Stimulated activated CD4-positive, alpha-beta T cell treated with anti-CD3 and anti-CD28 coated beads, Interleukin-15, amount 100 ng/mL, for 48 hours (primary cell): ENCODE measurements around the gene EHD4.

Experiments
- DNase-seq, 2 donors: peaks; one replicate each; pipeline ENCODE4 v3.0.0-alpha.2; 2020; ENCODE audit warnings: low read depth in 2 of 2

EHD4 gene

DNA sequence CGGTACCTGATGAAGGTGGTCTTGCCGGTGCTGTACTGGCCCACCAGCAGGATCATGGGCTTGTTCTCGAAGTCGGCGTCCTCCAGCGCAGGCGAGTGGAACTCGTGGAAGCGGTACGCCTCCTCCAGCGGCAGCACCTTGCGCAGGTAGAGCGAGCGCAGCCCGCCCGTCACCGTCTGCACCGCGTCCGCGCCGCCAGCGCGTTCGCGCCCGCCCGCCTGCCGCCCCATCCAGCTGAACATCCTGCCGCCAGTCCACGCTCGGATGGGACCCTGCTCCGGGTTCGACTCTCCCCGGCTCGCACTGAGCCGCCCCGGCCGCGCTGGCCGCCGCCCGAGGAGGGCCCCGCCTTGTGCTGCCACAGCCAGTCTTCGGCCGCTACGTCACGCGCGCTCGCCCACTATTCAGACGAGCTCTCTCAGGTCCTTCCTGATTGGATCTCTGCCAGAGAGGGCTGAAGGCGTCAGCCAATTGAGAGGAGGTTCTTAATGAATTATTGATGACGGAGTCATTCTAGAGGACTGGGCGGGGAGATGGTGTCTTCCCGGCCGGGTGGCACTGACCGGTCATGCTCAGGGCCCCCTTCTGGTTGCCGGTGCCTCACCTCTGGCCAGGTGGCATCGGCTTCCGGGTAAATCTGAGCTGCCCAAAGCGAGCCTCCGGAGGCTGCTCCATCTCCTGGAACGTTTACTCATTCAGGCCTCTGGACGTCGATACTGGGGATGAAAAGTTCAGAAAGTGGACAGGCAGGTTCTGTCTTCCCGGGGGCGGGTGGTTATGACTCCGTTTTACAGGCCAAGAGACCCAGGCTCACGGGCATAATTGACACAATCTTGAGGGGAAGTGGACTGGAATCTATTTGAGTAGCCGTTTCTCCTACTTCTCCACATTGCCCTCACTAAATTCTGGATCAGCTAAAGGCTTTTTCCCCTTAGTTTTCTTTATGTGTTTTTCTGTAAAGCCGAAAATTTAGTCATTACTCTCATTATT is at the start of gene EHD4:
Gene EHD4 (minus strand): TSS at position 305 of the 990 bp plus-strand sequence. CDS start 63 bp downstream, at position 242.
- DNase-seq: peak; percentile 94

DNA sequence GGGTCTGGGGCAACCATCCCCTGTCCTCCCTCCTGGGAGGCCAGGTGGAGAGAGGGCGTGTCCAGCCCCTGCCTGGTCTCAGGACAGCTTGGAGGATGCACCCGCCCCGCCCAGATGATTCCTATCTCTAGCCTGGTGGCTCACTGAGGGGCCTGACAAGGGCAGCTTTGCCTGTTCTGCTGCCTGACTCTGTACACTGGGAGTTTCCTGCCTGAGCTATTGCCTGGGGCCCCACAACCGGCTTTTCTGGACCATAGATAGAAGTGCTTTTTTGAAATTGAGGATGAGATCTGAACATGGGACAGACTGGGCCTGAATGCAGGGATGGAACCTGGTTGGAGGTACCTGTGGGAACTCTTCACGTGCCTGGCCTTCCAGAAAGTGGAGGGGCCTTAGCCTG is 49.2 kb upstream of the EHD4 start:
- DNase-seq: no peak

DNA sequence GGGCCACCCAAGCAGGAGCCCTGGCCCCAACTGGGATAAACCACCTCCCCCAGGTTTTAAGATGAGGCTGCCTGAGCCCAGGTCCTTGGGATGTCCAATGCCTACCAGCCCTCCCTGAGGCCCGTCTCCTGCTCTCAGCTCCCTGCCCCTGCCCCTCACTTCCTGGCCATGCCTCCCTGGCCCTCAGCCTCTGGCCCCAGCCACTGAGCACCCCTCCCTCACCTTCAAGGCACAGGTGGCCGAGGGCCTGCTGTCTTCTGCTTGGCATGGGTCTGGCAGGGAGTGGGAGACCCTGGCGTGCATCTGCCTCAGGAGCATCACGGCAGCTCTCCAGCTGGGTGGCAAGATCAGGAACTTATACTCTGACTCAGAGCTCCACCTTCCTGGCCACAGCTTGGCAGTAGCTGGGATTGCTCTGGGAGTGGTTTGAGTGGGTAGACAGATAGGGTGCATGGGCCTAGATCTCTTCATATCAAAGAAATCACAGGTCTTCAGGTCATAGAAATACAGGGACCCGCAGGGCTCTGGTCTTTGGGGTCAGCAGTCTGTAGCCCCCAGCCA is 48.4 kb upstream of the EHD4 start, which contains the start of gene PLA2G4E:
Gene PLA2G4E (minus strand): TSS at position 330 of the 561 bp plus-strand sequence. CDS start 12 bp downstream, at position 318.
- DNase-seq: no peak

DNA sequence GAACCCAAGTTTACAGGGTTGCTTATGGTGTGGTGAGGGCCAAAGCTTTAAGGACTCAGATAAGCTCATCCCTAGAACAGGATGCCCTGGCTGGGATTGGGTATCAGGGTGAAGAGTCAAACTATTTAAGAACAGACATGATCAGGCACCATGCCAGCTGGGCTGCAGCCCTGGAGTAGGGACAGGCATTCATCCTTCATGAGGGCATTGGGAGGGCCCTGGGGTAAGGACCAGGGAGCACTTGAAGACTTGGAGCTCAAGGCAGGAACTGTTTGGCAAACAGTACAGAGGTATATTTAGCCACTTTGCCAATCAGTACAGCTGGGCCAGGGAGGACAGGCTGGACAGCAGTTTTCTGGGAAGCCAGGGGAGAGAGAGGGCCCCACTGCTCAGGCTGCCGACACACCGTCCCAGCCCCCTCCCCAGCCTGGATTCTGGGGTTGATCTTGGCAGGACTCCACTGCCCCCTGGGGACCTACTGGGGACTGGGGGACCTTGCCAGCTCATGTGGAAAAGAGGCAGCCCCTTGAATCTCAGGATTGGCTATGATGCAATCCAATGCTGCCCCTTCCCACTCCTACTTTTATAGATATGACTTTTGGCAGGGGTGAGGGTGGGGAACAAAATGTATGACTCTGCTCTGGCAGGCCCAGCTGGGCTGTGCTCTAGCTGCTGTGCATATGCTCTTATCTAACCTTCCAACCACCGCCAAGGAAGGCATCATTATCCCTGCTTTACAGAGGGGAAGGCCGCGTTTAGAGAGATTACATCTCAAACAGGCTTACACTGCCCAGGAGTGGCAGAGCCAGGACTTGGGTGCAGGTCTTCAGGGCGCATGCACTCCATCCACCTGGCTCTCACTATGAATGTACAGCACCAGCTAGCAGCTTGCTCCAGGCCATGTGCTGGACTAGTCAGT is 46.2 kb upstream of the EHD4 start:
- DNase-seq: no peak

DNA sequence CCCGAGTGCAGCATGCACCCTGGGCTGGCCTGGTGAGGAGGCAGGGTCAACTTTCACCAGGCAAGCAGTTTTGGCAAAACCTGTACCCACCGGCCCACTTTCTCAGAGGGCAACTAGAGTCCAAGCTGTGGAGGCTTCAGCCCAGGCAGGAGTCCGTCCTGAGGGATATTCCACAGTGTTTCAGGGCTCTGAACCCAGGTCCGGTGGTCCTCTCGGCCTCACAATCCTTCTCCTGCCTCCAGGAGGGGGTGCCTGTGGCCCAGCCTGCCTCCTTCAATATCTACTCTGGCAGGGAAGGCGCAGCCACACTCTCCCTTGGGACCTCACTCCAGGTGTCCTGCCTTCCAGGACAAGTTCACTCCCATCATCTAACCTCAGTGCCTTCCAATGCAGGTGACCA is 44.6 kb upstream of the EHD4 start:
- DNase-seq: no peak

DNA sequence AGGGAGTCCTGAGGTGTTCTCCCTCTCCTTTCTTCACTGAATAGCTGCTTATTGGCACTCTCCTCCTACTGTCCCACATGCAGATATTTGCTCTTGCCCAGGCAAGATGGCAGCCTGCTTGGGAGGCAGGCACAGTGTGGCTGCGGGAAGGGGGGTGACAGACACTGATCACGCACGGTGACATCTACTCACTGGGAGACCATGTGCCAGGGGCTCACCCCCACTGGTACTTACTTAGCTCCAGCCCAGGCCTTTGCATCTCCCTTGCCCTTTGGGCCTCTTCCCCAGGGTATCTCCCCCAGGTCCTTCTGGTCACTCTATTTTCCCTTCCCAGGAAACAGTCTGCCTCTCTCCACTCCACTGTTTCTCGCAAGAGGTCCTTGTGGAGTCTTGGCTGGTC is 42.0 kb upstream of the EHD4 start:
- DNase-seq: no peak

DNA sequence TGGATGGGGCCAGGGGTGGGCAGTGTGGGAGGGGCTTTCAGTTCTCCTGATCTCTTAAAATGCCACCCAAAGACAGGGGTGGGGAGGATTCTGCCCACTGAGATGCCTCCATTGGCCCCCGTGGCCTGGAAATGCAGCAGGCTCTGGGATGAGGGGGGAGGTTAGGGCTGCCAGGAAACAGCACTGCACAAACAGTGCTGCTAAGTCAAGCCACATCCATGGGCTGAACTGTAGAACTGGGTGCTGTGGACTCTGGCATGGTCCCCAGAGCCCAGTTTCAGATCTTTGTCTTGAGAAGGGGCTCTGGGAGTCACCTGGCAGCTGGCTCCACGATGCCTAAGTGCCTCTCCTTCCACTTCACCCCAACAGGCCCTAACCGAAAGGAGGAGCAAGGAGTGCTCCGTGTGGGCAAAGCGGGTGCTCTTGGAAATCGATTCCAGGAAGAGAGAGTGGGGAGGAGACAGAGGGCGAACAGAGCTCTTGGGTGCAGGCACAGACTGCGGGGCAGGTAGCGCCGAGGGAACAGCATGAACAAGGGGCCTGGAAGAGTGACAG is 40.6 kb upstream of the EHD4 start:
- DNase-seq: no peak

DNA sequence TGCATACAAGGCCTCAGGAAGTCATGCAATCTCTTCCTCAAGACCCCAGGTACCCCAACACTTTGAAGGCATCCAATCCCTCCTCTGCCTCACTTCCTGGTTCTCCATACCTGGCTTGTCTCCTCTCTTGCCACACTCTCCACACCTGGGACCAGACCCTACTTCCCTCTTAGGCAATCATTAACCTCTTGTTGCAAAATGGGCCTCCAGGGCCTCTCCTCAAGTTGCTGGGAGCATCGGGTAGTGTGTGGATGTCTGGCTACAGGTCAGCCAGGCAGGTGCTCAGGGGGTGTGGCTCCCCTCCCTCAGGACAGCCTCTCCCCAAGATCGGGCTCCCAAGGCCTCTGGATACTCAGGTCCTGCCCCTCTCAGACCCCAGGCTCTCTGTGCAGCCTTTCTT is 39.9 kb upstream of the EHD4 start:
- no peak for DNase-seq

DNA sequence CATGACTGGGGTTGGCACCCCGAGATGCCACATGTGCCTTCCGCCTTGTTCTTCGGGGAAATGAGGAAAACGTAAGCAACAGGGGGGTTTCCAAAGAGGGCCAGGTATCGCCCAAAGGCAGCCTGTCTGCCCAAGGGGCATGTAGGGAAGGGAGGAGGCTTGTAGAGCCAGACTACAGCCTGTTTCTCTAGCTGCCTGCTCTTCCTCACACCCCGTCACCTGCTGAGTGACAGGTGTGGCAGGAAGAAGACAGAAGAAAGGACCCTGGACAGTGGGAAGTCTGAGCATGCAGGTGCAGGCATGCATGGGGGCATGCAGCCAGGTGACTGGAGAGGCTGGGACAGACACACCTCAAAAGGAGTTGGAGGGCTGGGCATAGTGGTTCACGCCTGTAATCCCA is 38.7 kb upstream of the EHD4 start:
- DNase-seq: no peak

DNA sequence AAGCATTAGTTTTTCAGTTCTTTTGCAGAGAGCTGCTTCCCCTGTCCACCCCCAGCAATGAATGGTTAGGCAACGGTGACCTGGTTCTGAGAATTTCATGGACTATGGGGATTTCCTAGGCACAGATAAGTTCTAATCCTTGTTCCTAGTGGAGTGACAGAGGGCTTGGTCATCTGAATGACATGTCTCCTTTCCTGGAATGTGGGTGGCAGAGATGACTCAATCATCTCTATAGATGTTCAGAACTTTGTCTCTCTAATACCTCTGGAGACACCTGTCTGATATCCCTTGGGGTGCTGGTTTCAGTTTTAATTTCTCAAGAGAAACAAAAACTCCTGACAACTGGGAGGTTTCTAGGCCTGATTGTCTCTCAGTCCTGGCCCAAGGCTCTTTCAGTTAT is 38.1 kb upstream of the EHD4 start:
- no peak for DNase-seq

DNA sequence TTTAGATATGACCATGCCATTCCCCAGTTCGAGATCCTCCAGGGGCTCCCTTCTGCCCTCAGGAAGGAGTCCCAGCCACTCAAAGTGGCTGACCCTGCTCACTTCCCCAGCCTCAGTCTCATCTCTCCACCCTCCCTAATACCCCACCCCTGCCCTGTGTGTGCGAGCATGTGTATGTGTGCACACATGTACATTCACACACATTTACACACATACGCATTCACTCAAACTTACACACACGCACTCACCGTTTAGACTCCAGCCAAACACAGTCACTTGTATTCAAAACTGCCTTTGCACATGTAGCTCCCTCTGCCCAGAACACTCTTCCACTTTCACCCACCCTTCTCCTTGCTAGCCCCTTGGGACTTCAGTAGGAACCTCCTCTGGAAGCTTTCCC is 37.1 kb upstream of the EHD4 start:
- DNase-seq: no peak

DNA sequence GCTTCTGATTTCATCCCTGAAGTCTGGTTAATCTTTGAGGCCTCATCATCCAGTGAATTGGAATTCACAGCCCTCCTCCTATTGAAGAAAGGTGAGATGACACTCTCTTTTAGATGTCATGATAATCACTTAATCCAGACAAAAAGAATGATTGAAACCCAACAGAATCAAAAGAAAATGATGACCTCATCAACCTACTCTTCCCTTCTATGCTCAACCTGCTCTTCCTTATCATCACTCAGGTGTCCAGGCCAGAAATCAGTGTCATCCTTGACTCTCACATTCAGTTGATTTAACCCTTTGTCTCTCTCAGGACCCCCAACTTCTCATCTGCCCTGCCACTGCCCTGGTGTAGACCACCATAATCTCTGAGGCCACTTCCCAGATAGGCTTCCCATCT is 36.7 kb upstream of the EHD4 start:
- DNase-seq: no peak

DNA sequence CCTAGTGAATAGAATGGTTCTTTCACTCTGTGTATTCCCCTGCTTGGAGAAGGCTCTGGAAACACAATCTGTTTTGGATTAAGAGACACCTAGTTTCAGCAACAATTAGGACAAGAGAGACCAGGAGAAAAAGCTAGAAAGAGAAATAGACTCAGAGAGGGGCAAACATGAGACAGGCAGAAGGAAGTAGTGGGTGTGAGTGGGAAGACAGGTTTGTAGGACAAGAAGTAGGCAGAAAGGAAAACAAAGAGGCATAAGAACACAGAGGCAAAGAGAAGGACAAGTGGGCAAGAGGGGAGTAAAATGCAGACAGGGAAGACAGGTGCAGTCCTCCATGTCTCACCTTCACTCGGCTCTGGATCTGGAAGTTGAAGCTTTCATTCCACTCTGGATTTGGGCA is 35.0 kb upstream of the EHD4 start:
- DNase-seq: no peak

DNA sequence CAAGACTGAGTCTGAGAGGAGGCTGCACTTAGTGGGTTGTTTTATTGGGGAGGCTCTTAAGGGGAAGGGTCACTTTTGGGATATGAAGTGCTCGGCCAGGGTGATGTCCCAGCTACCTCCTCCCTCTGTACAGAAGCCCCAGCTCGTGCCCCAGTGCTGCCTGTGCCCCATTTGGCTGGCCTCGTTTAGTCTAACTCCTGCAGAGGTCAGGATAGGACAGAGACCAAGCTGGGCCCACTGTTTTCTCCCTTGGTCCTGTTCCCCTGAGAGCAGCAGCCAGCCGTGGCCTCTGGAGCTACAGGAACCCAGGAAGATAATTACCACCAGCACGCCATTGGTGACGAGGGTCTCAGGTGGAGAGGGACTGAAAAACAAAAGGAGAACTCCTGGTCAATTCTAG is 30.0 kb upstream of the EHD4 start:
- no peak for DNase-seq

DNA sequence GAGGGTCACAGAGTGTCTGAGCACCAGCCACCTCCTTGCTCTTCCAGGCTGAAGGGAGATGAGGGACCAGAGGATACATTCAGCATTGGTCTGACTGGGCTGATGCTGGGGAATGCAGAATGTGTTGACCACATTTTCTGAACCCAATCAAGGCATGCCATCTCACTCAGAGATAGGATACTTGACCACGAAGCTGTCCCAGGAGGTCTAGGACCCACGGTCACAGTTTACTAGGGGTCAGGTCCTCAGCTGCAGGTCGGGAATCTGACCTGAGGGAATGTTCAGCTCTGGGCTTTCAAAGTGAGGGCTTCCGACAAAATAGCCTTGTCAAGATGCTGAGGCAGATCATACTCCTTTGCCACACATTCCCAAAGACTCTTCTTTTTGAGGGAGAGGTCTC is 28.9 kb upstream of the EHD4 start:
- DNase-seq: no peak

DNA sequence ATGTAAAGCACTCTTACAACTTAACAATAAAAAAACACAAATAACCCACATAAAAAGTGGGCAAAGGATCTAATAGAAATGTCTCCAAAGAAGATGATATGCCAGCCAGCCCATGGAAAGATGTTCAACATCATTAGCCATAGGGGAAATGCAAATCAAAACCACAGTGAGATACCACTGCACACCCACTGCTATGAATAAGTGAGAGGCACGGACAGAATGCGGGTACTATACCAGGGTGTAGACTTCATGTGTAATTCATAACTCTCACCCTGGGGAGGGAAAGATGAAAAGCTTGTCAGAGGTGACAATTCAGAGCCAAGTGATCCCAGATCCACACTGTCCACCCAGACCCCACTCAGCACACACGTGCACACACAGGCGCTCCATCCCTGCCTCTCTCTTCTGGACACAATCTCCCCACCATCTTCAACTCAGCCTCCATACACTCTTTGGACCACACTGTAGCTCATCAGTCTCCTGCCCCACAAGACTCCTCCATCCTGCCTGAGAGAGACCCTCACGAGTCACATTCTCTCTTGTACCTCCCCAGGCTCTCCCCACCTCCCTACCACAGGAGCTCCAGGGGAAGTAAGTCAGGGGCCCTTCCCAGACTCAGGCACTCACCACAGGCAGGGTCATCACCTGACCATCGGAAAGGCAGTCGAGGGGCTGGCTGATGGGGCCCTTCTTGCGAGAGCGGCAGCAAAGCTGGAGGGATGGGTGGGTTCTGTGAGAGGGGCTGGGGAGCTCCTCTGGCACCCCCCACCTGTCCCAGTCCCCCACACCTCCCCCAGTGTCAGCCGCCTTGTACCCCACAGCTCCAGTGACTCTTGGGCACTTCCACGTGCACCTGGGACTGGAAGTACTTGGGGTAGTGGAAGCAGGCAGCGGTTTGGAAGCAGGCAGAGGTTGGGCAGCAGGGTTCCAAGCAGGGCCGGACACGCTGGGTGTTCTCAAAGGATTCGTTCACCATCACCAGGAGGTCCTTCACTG is 27.2 kb upstream of the EHD4 start:
- DNase-seq: no peak

DNA sequence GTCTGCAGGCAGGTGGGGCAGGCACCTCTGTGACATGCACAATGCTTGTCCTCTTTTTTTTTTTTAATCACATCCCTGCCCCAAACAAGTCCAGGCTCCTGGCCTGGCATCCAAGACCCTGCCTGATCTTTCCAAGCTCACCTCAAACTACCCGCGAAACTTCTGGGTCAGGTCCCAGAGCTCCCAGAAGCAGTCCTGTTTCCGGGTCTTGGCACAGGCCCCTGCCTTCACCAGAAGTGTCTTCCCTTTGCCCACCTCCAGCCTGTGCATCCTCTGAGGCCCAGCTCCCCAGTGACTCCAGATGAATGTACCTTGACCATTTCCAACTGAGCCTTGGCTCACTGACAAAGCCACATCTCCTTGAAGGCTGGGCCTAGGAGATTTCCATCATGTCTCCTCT is 25.5 kb upstream of the EHD4 start:
- no peak for DNase-seq

DNA sequence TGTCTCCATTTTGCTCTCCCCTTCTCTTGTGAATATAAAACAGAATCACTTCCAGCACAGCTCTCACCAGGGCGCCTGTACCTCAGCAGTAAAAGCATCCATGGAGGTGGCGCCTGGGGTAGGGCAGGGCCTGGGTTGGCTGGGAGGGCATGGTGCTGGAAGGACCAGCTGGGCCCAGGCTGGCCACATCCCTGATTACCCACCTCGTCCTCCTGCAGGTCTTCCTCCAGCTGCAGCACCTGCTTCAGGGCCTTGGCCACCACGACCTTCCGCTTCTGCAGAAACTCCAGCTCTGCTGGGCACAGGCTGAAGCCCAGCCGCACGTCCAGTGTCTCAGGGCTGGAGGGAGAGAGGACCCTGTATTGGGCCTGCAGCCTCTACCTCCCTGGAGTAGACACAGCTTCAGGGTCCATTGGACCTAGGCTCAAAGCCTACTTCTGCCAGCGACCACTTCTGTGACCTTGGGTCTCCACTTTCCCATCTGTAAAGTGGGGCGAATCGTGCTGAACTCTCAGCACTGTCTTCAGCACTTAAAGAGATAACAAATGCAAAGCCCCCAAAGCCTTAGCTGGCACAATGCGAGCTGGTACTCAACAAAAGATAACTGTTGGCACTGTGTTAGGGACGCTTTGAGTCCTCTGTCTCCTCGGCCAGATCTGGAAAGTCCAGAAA is 24.7 kb upstream of the EHD4 start:
- DNase-seq: no peak

DNA sequence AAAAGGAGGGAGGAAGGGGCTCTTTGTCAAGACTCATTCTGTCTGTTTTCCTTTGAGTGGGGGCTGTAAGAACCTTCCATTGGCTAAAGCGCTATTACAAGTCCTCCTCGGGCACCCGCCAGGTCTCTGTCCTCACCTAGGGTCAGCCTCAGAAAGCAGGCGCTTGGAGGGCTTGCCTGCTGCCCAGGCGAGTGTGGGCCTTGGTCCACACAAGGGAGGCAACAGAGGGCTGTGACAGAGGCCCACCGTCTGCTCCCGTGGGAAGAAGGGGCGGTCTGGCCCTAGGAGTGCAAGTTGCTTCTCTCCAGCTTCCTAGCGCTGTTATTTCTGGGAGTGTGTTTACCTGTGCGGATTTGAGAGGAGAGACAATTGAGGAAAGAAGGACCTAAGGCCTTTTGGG is 24.0 kb upstream of the EHD4 start:
- no peak for DNase-seq

DNA sequence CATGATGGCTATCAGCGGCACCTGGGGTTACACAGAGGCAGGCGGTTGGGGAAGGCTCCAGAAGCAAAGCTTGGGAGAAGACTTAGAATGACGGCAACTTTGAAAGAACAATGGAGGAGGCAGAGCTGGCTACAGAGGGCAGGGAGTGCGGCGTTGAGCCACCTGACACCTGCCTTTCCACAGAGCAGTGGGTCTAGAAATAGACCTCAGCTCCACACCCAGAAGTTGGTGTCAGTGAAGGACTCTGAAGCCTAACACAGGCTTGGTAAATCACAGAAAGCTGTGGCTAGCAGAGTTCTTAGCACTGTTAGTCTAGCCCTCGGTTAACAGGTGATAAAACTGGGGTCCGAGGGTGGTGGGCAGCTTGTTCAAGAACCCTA is 23.1 kb upstream of the EHD4 start:
- no peak for DNase-seq
